DND-41 (cell line): ENCODE measurements around the gene RFTN1.

Experiments
- CTCF ChIP-seq: IDR thresholded peaks from 2 replicates; pipeline ENCODE4 v1.5.1; 2012; ENCODE audit warnings: borderline replicate concordance, low read length, moderate library complexity, mild to moderate bottlenecking; ENCODE audit not compliant: poor library complexity, severe bottlenecking; ENCODE audit errors: extremely low read depth
- EZH2 ChIP-seq: IDR thresholded peaks from 3 replicates; pipeline ENCODE4 v1.6.1; 2012; ENCODE audit warnings: borderline replicate concordance, low read depth, mild to moderate bottlenecking, moderate library complexity, low read length, inconsistent platforms; ENCODE audit not compliant: severe bottlenecking

DNA sequence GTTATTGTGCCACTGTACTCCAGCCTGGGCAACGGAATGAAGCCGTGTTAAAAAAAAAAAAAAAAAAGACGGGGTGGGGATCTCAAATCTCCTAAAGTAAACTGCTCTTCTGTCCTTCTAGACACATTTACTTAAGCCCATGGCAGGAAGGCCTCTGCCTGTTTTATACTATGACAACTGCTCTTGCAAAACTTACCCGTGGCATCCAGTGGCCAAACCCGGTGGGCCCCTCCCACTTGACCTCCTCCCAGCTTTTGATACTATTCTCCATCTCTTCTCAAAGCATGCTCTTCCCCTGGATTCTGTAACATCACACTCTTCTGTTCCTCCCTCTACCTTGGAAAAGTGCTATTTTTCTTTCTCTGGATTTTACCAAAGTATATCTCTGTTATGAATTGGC is 112.2 kb downstream of the RFTN1 start:
- TF ChIP-seq EZH2 (no peak), CTCF (no peak)
